Measurements from ENCODE around the gene MFAP5. TPM values are rescaled to one million over a fixed set of nuclear protein-coding genes. Genes with fewer than 3 reads are reported as not detected.

The MFAP5 gene
- total and polyA plus RNA-seq, 2 of the 4 experiments (the other 2 are of a cell fraction) = 0.90 to 1.9 TPM

DNA sequence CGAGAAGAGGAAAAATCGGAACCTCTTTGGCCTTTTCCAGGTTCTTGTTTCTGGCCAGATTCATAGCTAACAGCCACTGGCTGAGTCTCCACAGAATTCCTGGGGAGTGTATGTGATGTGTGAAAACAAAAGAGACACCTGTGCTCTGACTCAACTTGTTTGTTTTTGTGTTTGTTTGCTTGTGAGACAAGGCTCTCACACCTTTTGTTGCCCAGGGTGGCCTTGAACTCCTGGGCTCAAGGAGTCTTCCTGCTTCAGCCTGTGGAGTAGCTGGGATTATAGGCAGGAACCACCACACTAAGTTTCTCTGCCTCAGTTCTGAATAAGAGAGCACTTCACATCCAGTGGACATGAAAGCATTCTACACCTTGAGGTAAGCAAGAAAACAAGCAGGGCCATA is 22.7 kb downstream of the MFAP5 start:
- dilution Hi-C loops (cut with HindIII; ENCODE audit: low sequenced_read_pairs, unreplicated experiment) = no loop called here
- POLR2A ChIA-PET (ENCODE audit: unreplicated experiment) = no interaction called here
- no peak overlapping the region for H3K18ac ChIP-seq (ENCODE audit: low read depth, low read length)
- no peaks in the 10 kb centered on the region for H3K9me3 ChIP-seq (ENCODE audit: control insufficient read depth, insufficient read depth, low read length)
- no peaks in the 10 kb centered on the region for H3K4me1 ChIP-seq (ENCODE audit: control insufficient read depth, insufficient read depth, low read length)
- no peak overlapping the region for H2BK120ac ChIP-seq (ENCODE audit: low read depth, low read length)
- no peak overlapping the region for H3K4ac ChIP-seq (ENCODE audit: low read depth, low read length)
- BruUV-seq (replicated peaks) = no TSS peak
- H3K4me3 ChIP-seq (ENCODE audit: insufficient read depth, low read depth, low read length) = no peak overlapping the region
- H2AK5ac ChIP-seq (ENCODE audit: low read depth, low read length) = no peak overlapping the region
- no peak overlapping the region for H3K14ac ChIP-seq (replicated peaks; ENCODE audit: low read depth, low read length)
- 0 out of 2 replicates have a peak, but pooled peaks cover 2% of the 10 kb centered on the region for H3K27me3 ChIP-seq (ENCODE audit: control insufficient read depth, insufficient read depth, low read length)
- no peak overlapping the region for H4K91ac ChIP-seq (ENCODE audit: insufficient read depth, low read depth, low read length)
- TF ChIP-seq CHD1 (IDR thresholded peaks at IDR 0.05; ENCODE audit: low read depth, low read length) = no peak
- H4K8ac ChIP-seq (ENCODE audit: low read depth in 2 of 2, low read length in 2 of 2) = no peak overlapping the region
- no CpG with 5 or more reads among the region's 2 CpGs for WGBS, 2 experiments (ENCODE audit: extremely low coverage in 2 of 2, insufficient read length in 1 of 2)
- no peak overlapping the region for H4K5ac ChIP-seq (ENCODE audit: low read depth, low read length)
- intact Hi-C loops (cut with micrococcal nuclease) = no loop called here
- CTCF ChIA-PET = no interaction called here
- no peaks in the 10 kb centered on the region for H3K79me1 ChIP-seq (ENCODE audit: low read depth in 1 of 2, low read length in 2 of 2)
- no peak overlapping the region for H3K56ac ChIP-seq (ENCODE audit: extremely low read depth, insufficient read depth, low read length)
- no peak overlapping the region for H3K27ac ChIP-seq (ENCODE audit: insufficient read depth, low read length)
- ATAC-seq (ENCODE audit: low read depth) (no peak), DNase-seq (no peak)
- in situ Hi-C loops (cut with MboI; ENCODE audit: low sequenced_read_pairs) = no loop called here
- no peak overlapping the region for H2AK9ac ChIP-seq (replicated peaks; ENCODE audit: low read depth, low read length, poor library complexity)
- H3K36me3 ChIP-seq (ENCODE audit: control insufficient read depth, insufficient read depth, low read length) = no peaks in the 10 kb centered on the region
- H2BK20ac ChIP-seq (ENCODE audit: low read depth, low read length) = no peak overlapping the region
- H4K20me1 ChIP-seq (ENCODE audit: insufficient read depth, low read length) = no peaks in the 10 kb centered on the region
- H2BK15ac ChIP-seq (ENCODE audit: low read depth, low read length) = no peak overlapping the region
- H3K23ac ChIP-seq (ENCODE audit: low read depth, low read length) = no peak overlapping the region
- no peak overlapping the region for H3K4me2 ChIP-seq (ENCODE audit: low read depth, low read length)
- H3K9me1 ChIP-seq (ENCODE audit: insufficient read depth, low read length) = no peaks in the 10 kb centered on the region
- no peak overlapping the region for H2BK5ac ChIP-seq (ENCODE audit: low read depth, low read length, poor library complexity, severe bottlenecking)
- no peak overlapping the region for H3K9ac ChIP-seq (ENCODE audit: low read depth, low read length)
- no peak overlapping the region for H2AFZ ChIP-seq (replicated peaks; ENCODE audit: low read length, poor library complexity)
